GM12873 (cell line): ENCODE measurements around the gene SPDYE11.
"Not testable (repeated sequence)": the region's sequence is repeated elsewhere in the genome, so short reads cannot be mapped to it uniquely, and the experiment has no call there.

ENCODE experiments used
- TF ChIP-seq, protein P1 (sequence below): IDR thresholded peaks from 2 replicates; pipeline ENCODE4 v1.5.1; 2012; ENCODE audit warnings: low read depth, mild to moderate bottlenecking, moderate library complexity, low read length, control low read depth; ENCODE audit not compliant: insufficient read depth; ENCODE audit errors: missing control alignments

Gene SPDYE11, protein sequence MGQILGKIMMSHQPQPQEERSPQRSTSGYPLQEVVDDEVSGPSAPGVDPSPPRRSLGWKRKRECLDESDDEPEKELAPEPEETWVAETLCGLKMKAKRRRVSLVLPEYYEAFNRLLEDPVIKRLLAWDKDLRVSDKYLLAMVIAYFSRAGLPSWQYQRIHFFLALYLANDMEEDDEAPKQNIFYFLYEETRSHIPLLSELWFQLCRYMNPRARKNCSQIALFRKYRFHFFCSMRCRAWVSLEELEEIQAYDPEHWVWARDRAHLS

DNA sequence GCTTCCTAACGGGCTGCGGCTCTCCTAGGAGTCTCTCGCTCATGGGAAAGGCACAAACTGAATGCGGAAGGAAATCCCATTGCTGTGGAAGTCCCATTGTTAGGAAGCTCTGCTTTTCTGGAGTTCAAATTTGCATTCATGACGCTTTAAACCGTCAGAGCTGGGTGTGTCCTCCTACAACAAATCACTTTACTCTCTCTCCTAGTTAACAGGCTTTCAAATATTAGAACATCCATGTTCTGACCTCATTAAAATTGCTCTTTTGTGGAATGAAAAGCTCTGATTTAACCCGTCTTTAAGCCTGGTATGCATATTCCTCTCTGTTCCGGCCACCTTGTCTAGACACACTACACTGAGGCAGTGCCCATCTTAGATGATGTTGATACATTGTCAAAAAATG is at the start of gene SPDYE11:
SPDYE11 (minus strand) TSS at position 101 of the 400 bp plus-strand sequence. CDS start 1,800 bp downstream, outside the sequence.
- TF ChIP-seq, protein P1, sequence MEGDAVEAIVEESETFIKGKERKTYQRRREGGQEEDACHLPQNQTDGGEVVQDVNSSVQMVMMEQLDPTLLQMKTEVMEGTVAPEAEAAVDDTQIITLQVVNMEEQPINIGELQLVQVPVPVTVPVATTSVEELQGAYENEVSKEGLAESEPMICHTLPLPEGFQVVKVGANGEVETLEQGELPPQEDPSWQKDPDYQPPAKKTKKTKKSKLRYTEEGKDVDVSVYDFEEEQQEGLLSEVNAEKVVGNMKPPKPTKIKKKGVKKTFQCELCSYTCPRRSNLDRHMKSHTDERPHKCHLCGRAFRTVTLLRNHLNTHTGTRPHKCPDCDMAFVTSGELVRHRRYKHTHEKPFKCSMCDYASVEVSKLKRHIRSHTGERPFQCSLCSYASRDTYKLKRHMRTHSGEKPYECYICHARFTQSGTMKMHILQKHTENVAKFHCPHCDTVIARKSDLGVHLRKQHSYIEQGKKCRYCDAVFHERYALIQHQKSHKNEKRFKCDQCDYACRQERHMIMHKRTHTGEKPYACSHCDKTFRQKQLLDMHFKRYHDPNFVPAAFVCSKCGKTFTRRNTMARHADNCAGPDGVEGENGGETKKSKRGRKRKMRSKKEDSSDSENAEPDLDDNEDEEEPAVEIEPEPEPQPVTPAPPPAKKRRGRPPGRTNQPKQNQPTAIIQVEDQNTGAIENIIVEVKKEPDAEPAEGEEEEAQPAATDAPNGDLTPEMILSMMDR, result not testable (repeated sequence)

DNA sequence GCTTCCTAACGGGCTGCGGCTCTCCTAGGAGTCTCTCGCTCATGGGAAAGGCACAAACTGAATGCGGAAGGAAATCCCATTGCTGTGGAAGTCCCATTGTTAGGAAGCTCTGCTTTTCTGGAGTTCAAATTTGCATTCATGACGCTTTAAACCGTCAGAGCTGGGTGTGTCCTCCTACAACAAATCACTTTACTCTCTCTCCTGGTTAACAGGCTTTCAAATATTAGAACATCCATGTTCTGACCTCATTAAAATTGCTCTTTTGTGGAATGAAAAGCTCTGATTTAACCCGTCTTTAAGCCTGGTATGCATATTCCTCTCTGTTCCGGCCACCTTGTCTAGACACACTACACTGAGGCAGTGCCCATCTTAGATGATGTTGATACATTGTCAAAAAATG is 28.2 kb upstream of the SPDYE11 start, which contains the start of gene SPDYE9:
SPDYE9 (minus strand) TSS at position 101 of the 400 bp plus-strand sequence. CDS start 1,800 bp downstream, outside the sequence.
- TF ChIP-seq, protein P1, result not testable (repeated sequence)

DNA sequence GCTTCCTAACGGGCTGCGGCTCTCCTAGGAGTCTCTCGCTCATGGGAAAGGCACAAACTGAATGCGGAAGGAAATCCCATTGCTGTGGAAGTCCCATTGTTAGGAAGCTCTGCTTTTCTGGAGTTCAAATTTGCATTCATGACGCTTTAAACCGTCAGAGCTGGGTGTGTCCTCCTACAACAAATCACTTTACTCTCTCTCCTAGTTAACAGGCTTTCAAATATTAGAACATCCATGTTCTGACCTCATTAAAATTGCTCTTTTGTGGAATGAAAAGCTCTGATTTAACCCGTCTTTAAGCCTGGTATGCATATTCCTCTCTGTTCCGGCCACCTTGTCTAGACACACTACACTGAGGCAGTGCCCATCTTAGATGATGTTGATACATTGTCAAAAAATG is 28.0 kb downstream of the SPDYE11 start, which contains the start of gene SPDYE8:
SPDYE8 (minus strand) TSS at position 101 of the 400 bp plus-strand sequence. CDS start 1,800 bp downstream, outside the sequence.
- TF ChIP-seq, protein P1, result not testable (repeated sequence)
